ENCODE results near the gene TEX10.

DNA sequence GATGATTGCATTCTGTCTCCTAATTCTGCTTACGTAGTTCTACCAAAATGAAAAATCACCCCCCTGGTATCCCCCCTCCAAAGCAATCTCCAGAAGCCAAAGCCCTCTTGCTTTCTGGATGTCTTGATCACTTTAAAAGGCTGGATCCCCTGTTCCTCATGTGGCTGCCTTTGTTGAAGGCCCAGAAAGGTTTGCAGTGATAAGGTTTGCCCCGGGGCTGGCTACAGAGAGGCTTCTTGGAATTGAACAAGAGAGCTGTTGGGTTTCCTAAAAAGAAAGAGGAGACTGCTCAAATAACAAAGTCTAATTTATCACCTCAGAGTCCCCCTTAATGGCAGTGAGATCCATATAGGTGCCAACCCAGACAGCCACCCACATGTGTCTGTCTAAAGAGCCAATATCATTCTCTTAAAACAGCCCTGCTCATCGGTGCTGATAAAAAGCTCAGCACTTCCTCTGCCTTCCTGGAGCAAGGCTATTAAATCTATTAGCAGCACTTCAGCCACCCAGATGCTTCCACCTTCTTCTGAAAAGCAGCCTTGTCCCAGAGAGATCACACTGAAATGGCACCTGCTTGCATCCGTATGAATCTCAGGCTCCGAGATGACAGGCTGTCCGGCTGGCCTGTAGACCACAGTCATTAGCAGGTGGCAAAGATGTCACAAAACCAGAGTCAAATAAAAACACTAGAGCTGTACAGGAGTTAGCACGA, 70.9 kb downstream of the TEX10 start:
- TF ChIP-seq, protein P1, sequence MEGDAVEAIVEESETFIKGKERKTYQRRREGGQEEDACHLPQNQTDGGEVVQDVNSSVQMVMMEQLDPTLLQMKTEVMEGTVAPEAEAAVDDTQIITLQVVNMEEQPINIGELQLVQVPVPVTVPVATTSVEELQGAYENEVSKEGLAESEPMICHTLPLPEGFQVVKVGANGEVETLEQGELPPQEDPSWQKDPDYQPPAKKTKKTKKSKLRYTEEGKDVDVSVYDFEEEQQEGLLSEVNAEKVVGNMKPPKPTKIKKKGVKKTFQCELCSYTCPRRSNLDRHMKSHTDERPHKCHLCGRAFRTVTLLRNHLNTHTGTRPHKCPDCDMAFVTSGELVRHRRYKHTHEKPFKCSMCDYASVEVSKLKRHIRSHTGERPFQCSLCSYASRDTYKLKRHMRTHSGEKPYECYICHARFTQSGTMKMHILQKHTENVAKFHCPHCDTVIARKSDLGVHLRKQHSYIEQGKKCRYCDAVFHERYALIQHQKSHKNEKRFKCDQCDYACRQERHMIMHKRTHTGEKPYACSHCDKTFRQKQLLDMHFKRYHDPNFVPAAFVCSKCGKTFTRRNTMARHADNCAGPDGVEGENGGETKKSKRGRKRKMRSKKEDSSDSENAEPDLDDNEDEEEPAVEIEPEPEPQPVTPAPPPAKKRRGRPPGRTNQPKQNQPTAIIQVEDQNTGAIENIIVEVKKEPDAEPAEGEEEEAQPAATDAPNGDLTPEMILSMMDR (IDR thresholded peaks at IDR 0.05): no peak
- TF ChIP-seq POLR2A (IDR thresholded peaks at IDR 0.05): no peak

Data from lower leg skin (tissue), 3 donors.